T-helper 2 cell treated with Interferon-gamma antibody and Interleukin-4, amounts not matched to agents 5 μg/mL and 100 μg/mL, for 36 hours (primary cell): ENCODE results near the gene TBCK.
A peak's percentile ranks its signal among the peaks of the same experiment; 100 is the strongest.

Experiments
- DNase-seq: peaks from one replicate; pipeline ENCODE4 v3.0.0; 2021; ENCODE audit warnings: low spot score
- H3K27ac Mint-ChIP-seq: one replicate; pipeline ENCODE4 v1.8.0; 2021; ENCODE audit warnings: mild to moderate bottlenecking, mixed read lengths
- H3K27me3 Mint-ChIP-seq: one replicate; pipeline ENCODE4 v1.8.0; 2021; ENCODE audit warnings: low read depth, mixed read lengths
- H3K36me3 Mint-ChIP-seq: one replicate; pipeline ENCODE4 v1.8.0; 2021; ENCODE audit warnings: low read depth, mixed read lengths
- H3K4me1 Mint-ChIP-seq: one replicate; pipeline ENCODE4 v1.8.0; 2021; ENCODE audit warnings: low read depth, mixed read lengths
- H3K4me3 Mint-ChIP-seq: one replicate; pipeline ENCODE4 v1.8.0; 2022; ENCODE audit warnings: mild to moderate bottlenecking, moderate library complexity, mixed read lengths
- H3K9me3 Mint-ChIP-seq: one replicate; pipeline ENCODE4 v1.8.0; 2021; ENCODE audit warnings: mixed read lengths

Gene TBCK

DNA sequence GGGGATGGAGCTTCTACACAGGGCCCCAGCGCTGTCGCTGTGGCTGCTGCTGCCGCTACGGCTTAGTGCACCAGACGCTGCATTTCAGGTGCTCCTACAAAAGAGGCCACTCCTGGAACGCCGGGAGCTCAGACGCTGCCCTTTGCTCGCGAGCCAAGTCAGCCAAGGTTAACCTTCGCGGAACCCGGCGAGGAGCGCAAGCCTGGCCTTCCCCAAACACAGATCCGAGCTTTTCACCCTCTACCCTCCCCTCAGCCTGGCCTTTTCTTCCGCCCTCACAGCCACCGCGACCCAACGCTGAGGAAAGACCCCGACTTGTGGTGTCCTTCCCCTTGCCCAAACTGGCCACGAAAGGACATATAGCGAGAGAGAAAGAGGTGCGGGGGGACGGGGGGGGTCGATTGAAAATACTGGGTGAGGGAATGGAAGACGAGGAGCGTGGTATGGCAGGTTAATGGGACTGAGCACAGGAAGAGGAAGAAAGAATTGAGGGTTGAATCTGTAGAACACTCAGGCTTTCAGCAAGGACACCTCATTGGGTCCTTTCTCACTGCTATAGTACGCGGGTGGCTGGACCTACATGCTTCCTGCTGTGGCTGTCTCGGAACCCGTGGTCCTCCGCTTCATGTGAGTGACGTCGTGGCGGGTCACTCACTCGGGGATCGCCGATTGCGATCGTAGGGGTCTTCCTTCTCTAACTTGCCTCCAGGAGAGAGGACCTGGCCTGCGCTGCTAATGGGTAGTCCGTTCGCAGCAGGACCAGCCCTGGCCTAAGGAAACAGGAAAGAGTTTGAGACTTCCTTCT, at the start of gene TBCK, which contains the start of gene AIMP1:
Gene TBCK, minus strand, starts transcription at position 242 of the 805 bp plus-strand sequence. CDS start 7,249 bp downstream, outside the sequence.
Gene AIMP1, plus strand, starts transcription at position 583 of the 805 bp plus-strand sequence. CDS start 8,460 bp downstream, outside the sequence.
- peaks cover 14% of the 10 kb centered on the region for H3K36me3 Mint-ChIP-seq
- H3K9me3 Mint-ChIP-seq = no peaks in the 10 kb centered on the region
- peaks cover 27% of the 10 kb centered on the region for H3K4me1 Mint-ChIP-seq
- H3K4me3 Mint-ChIP-seq = no peak within 1 kb of the TSS
- peak; percentile 81 for DNase-seq
- H3K27me3 Mint-ChIP-seq = no peaks in the 10 kb centered on the region
- H3K27ac Mint-ChIP-seq = no peak within 1 kb of the TSS

DNA sequence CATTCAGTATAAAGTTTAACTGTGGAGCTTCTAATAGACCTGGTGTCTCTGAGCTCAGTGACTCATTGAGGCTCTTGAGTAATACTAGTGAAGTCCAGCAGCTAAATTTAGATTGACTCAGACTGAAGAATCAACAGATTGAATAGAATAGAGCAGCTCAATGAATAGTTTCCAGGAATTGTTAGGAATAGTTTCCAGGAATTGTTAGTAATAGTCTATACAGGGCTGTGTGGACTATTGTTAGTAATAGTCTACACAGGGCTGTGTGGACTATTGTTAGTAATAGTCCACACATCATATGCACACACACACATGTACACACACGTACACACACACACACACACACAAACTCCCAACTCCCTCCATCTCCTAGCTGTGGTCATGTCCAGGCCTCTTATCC, 49.6 kb upstream of the TBCK start:
- Mint-ChIP-seq H3K9me3 (no peaks in the 10 kb centered on the region), H3K4me3 (no peak overlapping the region), H3K4me1 (peaks cover 4% of the 10 kb centered on the region), H3K36me3 (no peaks in the 10 kb centered on the region), H3K27me3 (peaks cover 27% of the 10 kb centered on the region), H3K27ac (no peak overlapping the region)
- DNase-seq = no peak

DNA sequence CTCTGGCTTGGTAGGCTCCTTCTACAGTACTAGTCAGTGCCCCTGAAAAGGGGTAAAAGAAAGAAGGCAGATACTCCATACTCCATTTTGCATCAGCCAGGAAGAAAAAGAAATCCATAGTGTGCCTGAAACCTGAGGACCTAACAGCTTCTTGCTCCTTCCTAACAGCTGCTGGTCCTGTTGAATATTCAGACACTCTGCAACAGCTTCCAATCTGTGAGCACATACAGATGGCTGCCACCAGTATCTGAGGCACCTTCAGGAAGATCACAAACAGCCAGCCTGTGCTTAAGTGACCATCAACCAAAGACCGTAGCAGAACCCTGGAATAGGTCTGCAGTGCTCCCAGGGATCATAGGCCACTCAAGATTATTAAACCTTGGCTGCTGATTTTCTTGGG, 48.3 kb upstream of the TBCK start:
- H3K4me1 Mint-ChIP-seq = peaks cover 1% of the 10 kb centered on the region
- no peaks in the 10 kb centered on the region for H3K9me3 Mint-ChIP-seq
- H3K27ac Mint-ChIP-seq = no peak overlapping the region
- H3K36me3 Mint-ChIP-seq = no peaks in the 10 kb centered on the region
- DNase-seq = no peak
- H3K27me3 Mint-ChIP-seq = peaks cover 19% of the 10 kb centered on the region
- H3K4me3 Mint-ChIP-seq = no peak overlapping the region

DNA sequence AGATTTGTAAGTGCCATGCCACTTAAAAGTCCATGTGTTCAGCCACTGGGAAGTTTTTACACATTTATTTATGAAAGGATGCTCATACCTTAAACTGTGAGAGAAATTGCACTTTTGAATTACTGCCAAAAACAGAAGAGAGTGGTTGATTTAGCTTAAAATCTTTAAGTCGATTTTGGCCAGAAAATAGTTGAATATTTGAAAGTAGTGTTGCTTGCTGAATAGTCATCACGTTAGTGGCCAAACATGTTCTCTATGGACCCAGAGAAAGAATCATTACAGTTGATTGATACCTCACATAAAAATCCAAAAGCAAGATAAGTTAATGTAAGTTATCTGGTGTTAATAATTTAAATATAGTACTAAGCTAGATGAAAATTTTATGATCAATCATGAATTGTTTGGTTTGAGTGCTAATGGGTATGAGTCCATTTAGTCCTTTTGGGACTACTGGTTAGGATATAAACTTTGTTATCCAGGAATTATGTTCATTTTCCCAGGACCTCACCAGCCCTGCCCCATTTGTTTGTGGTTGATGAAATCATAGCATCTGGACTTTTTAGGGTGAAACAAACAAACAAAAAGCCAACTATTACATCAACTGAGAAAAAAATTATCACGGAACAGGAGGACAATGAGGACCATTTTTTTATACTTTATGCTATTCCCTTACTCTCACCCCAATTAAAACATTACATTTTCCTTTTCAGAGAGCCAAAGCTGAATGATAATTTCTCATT, 46.2 kb upstream of the TBCK start:
- Mint-ChIP-seq H3K9me3 (no peaks in the 10 kb centered on the region), H3K27ac (no peak overlapping the region), H3K4me1 (no peaks in the 10 kb centered on the region), H3K4me3 (no peak overlapping the region), H3K27me3 (peaks cover 20% of the 10 kb centered on the region), H3K36me3 (no peaks in the 10 kb centered on the region)
- no peak for DNase-seq

DNA sequence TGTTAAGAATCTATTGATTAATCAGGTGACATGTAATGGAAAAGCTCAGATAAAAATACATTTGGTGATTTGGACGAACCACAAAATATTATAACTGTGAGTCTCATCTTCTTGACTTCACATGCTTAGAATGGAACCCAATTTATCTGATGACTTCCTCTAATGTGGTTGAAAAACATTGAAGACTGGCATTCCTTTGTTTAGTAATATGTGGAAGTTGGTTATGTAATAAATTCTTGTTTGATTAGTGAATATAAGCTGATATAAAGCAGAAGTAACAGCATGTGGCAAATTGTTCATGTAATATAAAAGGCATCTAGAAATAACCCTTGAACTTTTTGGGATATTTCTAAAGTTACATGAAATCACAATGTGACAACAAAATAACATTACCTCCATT, 42.9 kb upstream of the TBCK start:
- Mint-ChIP-seq H3K9me3 (no peaks in the 10 kb centered on the region), H3K36me3 (no peaks in the 10 kb centered on the region), H3K27me3 (peaks cover 13% of the 10 kb centered on the region), H3K4me1 (no peaks in the 10 kb centered on the region), H3K27ac (no peak overlapping the region), H3K4me3 (no peak overlapping the region)
- DNase-seq = no peak

DNA sequence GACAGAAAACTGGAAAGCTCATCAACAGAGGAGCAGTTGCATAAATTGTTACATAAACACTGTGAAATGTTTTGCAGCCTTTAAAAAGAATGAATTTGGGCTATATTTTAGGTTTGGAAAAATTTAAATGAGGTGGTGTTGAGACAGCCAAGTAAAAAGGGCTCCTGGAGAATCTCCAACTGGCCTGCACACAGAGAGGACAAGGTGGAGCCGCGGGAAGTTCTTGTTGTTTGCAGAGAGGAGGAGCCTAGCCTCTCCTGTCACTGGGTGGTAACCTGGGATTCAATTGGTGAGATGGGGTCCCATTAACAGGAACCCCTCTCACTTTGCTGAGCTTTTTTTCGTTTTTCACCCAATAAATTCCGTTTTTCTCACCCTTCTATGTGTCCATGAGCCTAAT, 39.2 kb upstream of the TBCK start:
- Mint-ChIP-seq H3K4me3 (no peak overlapping the region), H3K27me3 (peaks cover 5% of the 10 kb centered on the region), H3K36me3 (peaks cover 3% of the 10 kb centered on the region), H3K27ac (no peak overlapping the region), H3K4me1 (no peaks in the 10 kb centered on the region), H3K9me3 (no peaks in the 10 kb centered on the region)
- DNase-seq = no peak

DNA sequence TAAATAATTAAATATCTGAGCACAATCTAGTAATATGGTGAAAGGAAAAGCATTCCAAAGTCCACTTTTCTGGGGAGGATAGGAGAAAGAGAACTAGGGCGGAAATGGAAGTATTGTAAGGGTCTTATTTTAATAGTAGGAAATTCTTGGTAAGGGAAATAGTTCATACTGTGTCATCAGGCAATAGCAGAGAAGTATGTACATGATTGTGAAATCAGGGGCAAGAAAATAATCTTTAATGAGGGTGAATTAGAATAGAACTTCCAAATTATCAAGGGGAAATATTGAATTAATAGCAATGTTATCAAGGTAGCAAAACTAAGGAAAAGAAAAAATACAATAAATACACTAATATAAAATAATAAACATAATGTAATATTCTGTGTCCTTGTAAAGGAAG, 37.8 kb upstream of the TBCK start:
- Mint-ChIP-seq H3K4me1 (no peaks in the 10 kb centered on the region), H3K27me3 (no peaks in the 10 kb centered on the region), H3K36me3 (peaks cover 8% of the 10 kb centered on the region), H3K27ac (no peak overlapping the region), H3K4me3 (no peak overlapping the region), H3K9me3 (no peaks in the 10 kb centered on the region)
- DNase-seq = no peak

DNA sequence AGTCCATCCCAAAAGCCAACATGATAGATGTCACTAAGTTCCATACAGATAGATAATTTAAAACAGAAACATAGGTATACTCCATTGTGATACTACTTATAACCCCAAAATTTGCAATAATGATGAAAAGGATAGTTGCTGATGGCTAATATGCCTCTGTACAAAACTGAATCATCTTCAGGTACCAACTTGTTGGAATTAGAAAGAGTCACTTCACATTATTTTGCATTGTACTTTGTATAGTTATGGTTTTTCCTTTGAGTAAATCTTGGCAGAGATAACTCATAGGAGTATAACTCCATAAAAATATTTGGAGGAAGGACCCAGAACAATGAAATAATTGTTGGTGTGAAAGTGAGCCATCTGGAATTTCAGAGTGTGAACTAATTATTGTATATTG, 35.0 kb upstream of the TBCK start:
- Mint-ChIP-seq H3K4me1 (no peaks in the 10 kb centered on the region), H3K4me3 (no peak overlapping the region), H3K36me3 (peaks cover 15% of the 10 kb centered on the region), H3K27ac (no peak overlapping the region), H3K27me3 (no peaks in the 10 kb centered on the region), H3K9me3 (no peaks in the 10 kb centered on the region)
- no peak for DNase-seq

DNA sequence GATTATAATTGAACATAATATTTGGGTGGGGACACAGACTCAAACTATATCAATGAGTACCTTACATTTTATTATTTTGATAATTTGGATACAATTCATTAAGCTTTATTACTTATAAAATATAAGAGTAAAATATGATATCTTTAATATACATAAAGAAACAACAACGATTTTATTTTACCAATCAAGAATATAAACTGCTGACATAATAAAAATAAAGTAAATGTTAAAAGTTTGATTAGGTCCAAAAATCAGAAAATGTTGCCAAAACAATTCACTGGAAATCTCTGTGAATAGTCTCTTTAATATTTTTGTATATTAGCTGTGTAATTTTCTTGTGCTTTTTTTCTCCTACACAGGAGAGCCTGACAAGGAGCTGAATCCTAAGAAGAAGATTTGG, 31.2 kb upstream of the TBCK start:
- Mint-ChIP-seq H3K4me3 (no peak overlapping the region), H3K27ac (no peak overlapping the region), H3K27me3 (no peaks in the 10 kb centered on the region), H3K36me3 (peaks cover 31% of the 10 kb centered on the region), H3K4me1 (peaks cover 3% of the 10 kb centered on the region), H3K9me3 (no peaks in the 10 kb centered on the region)
- no peak for DNase-seq

DNA sequence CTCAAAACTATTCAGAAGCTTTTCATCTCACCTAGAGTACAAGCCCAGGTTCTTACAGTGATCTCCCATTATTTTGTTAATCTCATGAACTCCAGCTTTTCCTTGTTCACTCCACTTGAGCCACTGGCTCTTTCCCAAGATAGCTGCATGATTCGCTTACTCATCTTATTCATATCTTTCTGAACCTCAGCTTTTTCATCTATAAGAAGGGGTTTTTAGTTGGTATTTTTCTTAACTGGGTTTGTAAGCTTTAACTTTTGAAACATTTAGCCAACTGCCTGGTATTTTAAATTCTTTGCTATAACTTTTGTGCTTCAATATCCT, 28.6 kb upstream of the TBCK start:
- peaks cover 9% of the 10 kb centered on the region for H3K9me3 Mint-ChIP-seq
- H3K4me3 Mint-ChIP-seq = no peak overlapping the region
- peaks cover 21% of the 10 kb centered on the region for H3K4me1 Mint-ChIP-seq
- no peaks in the 10 kb centered on the region for H3K27me3 Mint-ChIP-seq
- peaks cover 50% of the 10 kb centered on the region for H3K36me3 Mint-ChIP-seq
- H3K27ac Mint-ChIP-seq = no peak overlapping the region
- DNase-seq = no peak

DNA sequence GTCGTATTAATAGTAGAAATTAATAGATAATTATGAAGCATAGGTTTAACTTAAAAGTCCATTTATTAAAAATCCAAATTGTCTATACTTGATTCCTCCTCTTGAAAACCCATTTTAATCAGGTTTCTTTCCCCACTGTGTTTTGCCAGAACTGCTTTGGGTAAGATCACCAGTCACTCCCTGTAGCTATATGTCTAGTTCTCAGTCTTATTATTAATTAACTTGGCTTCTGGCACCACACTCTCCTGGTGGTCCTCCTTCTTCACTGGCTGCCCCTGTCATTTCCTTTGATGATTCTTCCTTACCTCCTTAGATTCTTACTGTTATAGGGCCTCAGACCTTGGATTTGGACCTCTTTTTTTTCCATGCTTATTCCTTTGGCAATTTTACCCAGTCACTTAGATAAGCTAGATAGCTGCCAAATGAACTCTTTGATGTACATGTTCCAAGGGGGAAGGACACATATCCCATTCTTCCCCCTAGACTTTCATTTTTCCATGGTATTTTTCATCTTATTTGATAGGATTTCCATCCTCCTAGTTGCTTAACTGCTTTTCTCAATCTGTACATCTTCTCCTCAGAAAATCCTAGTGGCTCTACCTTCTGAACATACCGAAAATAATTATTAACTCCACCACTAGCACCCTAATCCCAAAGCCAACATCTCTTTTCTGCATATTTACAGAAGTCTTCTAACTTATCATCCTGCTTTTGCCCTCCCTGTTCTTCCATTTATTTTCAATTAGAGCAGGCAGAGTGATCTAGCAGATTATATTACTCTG, 28.0 kb upstream of the TBCK start:
- H3K36me3 Mint-ChIP-seq = peaks cover 51% of the 10 kb centered on the region
- H3K27ac Mint-ChIP-seq = no peak overlapping the region
- H3K9me3 Mint-ChIP-seq = peaks cover 13% of the 10 kb centered on the region
- H3K4me1 Mint-ChIP-seq = peaks cover 21% of the 10 kb centered on the region
- no peak overlapping the region for H3K4me3 Mint-ChIP-seq
- no peak for DNase-seq
- no peaks in the 10 kb centered on the region for H3K27me3 Mint-ChIP-seq

DNA sequence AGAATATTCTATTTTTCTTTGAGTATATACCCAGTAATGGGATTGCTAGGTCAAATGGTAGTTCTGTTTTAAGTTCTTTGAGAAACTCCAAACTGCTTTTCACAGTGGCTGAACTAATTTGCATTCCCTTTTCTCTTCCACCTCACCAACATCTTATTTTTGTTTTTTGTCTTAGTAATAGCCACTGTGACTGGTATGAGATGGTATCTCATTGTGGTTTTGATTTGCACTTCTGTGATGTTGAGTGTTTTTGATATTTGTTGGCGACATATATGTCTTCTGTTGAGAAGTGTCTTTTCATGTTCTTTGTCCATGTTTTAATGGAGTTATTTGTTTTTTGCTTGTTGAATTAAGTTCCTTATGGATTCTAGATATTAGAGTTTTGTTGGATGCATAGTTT, 24.8 kb upstream of the TBCK start:
- peaks cover 21% of the 10 kb centered on the region for H3K4me1 Mint-ChIP-seq
- no peaks in the 10 kb centered on the region for H3K27me3 Mint-ChIP-seq
- peaks cover 27% of the 10 kb centered on the region for H3K9me3 Mint-ChIP-seq
- peaks cover 72% of the 10 kb centered on the region for H3K36me3 Mint-ChIP-seq
- H3K27ac Mint-ChIP-seq = peak overlapping the region; percentile 38
- DNase-seq = no peak
- H3K4me3 Mint-ChIP-seq = no peak overlapping the region

DNA sequence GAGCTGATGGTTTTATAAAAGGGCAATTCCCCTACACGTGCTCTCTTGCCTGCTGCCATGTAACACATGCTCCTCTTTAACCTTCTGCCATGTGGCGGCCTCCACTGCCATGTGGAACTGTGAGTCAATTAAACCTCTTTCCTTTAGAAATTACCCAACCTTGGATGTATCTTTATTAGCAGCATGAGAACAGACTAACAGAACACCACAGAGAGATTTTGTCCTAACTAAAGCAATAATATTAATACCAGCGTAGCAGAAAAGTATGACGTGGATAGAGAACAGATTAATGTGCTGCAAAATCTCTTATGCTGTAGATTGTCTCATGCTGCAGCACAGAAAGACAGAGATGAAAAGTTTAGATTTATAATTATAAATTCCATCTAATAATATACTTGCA, 23.4 kb upstream of the TBCK start:
- Mint-ChIP-seq H3K4me1 (peaks cover 24% of the 10 kb centered on the region), H3K9me3 (peaks cover 27% of the 10 kb centered on the region), H3K36me3 (peaks cover 81% of the 10 kb centered on the region), H3K27me3 (no peaks in the 10 kb centered on the region), H3K27ac (no peak overlapping the region), H3K4me3 (no peak overlapping the region)
- DNase-seq = no peak

DNA sequence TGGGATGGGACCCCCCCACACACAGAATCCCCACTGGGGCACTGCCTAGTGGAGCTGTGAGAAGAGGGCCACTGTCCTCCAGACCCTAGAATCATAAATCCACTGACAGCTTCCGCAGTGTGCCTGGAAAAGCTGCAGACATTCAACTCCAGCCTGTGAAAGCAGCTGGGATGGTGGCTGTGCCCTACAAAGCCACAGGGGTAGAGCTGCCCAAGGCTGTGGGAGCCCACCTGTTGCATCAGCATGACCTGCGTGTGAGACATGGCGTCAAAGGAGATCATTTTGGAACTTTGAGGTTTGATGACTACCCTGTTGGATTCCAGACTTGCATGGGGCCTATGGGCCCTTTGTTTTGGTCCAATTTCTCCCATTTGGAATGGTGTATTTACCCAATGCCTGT, 22.7 kb upstream of the TBCK start:
- Mint-ChIP-seq H3K4me3 (no peak overlapping the region), H3K4me1 (peaks cover 24% of the 10 kb centered on the region), H3K27ac (no peak overlapping the region), H3K9me3 (peaks cover 27% of the 10 kb centered on the region), H3K36me3 (peaks cover 78% of the 10 kb centered on the region), H3K27me3 (no peaks in the 10 kb centered on the region)
- DNase-seq = no peak
